GM21786 (cell line): ENCODE measurements around the gene APELA.

ENCODE experiments used
- ATAC-seq: cut with Tn5 transposase; IDR thresholded peaks from one replicate; pipeline ENCODE4 v1.9.1; 2021; ENCODE audit not compliant: unreplicated experiment

Gene APELA, protein sequence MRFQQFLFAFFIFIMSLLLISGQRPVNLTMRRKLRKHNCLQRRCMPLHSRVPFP

DNA sequence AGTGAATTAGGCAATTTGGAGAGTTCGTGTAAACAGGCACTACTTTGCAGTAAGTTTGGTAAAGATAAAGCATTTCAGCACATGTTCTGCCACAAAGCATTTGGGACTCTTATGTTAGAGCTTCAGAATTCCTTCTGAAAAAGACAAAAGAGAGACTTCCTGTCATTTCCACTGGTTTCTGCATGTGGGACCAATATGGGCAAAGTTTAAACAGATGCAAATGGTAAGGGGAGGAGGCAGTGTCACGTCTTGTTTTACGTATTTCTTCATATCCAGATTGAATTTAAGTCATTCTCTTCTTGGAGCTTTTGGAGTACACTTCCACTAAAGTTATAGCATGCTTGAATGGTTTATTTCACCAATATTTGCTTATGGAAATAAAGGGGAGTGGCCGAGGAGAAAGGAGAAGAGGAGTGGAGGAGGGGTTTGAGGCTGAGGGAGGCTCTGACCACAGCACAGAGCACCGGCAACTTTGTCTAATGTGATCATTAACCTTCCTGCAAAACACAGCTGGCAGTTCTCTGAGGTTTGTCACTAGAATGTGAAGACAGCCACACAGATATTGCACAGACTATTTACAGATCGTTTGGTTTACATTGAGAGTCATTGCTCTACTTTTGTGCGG lies at the start of gene APELA:
Gene APELA (plus strand): TSS at position 479 of the 625 bp plus-strand sequence. CDS start 154 bp downstream, outside the sequence.
- peak; percentile 99 for ATAC-seq

DNA sequence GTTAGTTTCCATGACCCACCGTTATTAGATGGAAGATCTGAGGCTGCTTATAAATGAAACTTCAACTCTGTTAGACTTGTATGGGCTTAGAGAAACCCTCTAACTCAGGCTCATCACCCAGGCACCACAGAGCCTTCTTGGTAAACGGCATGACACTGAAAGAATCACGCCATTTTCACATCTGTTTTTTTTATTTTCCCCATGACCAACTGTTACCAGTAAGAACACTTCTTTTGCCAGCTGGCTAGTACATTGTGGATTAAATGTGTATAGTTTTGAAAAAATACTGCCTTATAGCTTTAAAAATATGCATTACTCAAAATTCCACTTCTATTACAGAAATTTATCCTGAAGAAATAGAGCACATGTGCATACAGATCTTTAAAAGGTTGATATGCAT lies 48.0 kb upstream of the APELA start:
- ATAC-seq, result no peak

GRCh38 chr4:164846566-164846965 lies 30.4 kb upstream of the APELA start:
- no peak for ATAC-seq

DNA sequence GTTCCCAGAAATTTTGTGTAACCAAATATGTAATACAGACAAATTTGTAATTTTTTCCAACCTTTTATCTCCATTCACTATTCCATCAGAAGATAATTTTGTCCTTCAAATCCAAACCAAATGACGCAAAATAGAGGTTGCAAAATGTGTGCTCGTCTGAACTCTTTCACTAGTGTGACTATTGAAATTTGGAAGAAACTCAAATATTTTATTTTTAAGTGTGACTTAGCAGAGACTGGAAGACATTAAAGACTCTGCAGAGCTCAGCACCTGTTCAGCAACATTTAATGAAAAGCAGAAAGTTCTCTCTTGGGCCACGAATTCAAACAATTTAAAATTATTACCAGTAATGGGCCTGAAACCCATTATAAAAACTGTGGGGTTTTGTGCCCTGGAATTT lies 30.0 kb upstream of the APELA start:
- ATAC-seq, result no peak

- peak; percentile 83 for ATAC-seq
Observed at GRCh38 chr4:164847967-164848649, 28.9 kb upstream of the APELA start.

DNA sequence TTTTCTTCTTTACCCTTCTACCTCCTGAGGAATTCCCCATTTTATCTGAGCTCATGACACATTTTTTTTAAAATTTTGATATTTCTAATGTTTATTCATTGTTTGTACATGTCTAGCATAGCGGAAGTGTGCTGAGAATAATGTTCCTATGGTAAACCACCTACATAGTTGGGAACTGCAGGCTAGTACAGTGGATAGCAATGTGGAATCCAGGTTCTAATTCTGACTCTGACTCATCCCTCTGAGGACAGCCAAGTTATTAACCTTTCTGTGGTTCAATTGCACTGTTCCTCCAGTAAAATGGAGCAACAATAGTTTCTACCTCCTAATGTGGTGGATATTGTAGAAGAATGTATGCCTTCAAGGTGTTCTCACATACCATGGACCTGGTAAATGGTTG lies 20.6 kb upstream of the APELA start:
- ATAC-seq, result no peak

GRCh38 chr4:164866817-164867490 lies 10.0 kb upstream of the APELA start:
- ATAC-seq, result no peak

DNA sequence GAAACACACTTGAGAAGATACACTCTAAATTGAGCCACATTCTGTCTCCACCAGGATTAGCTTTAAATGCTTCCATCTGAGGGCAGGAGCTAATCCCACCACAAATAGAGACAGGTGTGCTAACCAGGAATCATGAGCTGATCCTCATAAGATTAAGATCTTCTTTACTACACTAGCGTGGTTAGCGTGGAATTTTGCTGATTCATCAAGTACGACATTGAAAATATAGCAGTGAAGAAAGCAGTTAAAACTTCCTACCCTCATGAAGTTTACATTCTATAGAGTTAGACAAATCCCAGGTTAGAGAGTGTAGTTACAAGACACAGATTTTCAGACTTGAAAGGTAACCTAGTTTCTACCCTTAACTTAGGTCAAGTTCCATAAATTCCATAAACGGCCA lies 5.3 kb upstream of the APELA start:
- no peak for ATAC-seq

- no peak for ATAC-seq
Observed at GRCh38 chr4:164872481-164872880, 4.5 kb upstream of the APELA start.

GRCh38 chr4:164874789-164875188 lies 2.2 kb upstream of the APELA start:
- no peak for ATAC-seq

DNA sequence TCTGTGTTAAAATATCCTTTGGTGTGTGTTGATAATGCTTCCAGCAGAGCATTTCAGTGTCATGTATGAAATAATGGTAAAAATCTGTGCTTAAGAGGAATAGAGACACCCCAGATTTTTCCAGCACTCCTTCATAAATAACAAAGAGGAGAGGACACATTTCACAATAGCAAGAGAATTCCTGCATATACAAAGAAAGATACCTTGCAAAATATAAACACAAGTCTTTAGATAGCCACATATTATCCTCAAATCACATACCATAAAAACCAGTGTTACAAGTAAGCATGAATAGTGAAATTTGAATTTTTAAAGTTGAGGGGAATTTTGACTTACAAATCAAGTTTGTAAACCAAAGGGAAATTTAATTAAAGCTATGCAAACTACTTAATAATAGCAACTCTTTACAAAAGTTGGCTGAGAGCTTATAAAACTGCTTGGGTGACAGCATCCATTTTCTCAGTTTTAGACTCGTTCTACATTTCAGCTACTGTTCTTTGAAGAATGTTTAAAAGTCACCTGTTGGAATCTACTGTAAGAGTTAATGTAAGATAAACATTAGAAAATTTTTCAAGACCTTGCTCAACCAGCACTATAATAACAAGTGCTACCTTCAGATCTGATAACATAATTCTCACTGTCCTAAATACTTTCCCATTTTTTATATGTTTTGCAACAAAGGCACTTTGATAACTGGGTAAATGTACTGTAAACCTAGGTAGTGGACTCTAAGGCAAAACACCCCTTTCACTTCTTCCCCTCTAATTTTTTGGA lies 3.7 kb downstream of the APELA start:
- no peak for ATAC-seq

GRCh38 chr4:164888096-164888715 lies 11.2 kb downstream of the APELA start:
- peak; percentile 38 for ATAC-seq

GRCh38 chr4:164890691-164891090 lies 13.7 kb downstream of the APELA start:
- no peak for ATAC-seq

DNA sequence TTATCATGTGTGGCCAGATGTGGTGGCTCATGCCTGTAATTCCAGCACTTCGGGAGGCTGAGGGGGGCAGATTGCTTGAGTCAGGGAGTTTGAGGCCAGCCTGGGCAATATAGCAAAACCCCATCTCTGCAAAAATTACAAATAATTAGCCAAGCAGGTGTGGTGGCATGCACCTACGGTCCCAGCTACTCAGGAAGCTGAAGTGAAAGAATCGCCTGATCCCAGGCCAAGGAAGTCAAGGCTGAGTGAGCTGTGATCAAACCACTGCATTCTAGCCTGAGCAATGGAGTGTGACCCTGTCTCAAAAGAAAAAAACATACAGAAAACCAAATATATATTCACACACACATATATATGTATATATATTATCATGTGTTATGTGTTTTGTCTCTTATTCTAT lies 15.0 kb downstream of the APELA start:
- peak; percentile 86 for ATAC-seq

DNA sequence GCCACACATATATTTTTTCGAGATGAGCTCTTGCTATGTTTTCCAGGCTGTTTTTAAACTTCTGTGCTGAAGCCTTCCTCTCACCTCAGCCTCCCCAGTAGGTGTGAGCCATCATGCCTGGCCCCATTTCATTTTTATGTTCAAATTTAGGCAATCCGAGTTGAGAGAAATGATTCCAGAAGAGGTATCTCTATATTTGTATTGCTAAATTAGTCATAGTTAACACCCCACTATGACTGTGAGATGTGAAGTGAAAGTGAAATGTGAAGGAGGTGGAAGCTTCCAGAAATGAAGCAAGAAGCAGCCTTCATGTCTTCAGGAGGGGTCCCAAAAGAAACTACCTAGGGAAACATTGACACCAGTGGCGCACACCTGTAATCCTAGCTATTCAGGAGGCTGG lies 17.7 kb downstream of the APELA start:
- ATAC-seq, result peak; percentile 69

DNA sequence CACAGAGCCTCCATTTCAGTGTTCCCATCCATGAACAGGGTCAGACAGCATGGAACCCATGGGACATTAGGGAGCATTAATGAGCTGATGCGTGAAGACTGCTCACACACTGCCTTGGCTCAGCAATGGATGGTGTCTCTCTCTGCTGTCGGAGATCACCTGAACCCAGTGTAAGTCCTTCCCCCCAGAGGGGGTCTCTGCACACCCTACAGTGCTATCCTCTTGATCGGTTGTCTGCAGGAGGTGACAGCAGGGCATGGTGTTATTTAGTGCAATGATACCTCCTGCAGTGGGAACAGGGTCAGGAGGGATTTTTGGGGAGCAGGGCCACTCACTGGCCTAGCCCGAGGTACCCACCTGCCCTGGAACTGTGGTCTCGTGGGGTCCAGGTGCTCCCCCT lies 25.6 kb downstream of the APELA start:
- ATAC-seq, result no peak

DNA sequence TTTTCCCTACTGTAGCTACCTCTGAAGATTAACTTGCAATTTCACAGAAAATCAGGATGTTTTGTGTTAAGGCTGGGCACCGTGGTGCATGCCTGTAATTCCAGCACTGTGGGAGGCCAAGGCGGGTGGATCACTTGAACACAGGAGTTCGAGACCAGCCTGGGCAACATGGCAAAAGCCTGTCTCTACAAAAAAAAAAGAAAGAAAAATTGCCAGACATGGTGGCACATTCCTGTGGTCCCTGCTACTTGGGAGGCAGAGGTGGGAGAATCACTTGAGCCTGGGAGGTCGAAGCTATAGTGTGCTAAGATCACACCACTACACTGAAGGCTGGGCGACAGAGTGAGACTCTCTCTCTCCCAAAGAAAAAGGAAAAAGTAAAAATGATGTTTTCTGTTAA lies 27.4 kb downstream of the APELA start:
- no peak for ATAC-seq

GRCh38 chr4:164904941-164905340 lies 28.0 kb downstream of the APELA start:
- no peak for ATAC-seq

DNA sequence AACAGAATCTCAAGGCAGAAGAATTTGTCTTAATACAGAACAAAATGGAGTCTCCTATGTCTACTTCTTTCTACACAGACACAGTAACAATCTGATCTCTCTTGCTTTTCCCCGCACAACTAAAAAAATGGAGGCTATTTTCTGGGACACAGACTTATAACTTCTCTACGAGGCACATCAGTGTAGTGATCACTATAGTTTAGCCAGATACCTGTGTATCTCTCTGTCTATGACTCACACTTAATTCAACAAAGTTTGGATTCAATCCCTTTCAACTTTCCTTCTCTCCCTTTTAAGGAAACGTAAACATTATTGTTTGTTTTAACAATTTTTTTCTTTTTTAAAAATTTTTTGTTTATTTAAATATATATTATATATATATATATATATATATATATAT lies 29.4 kb downstream of the APELA start:
- no peak for ATAC-seq

- ATAC-seq, result peak; percentile 82
Observed at GRCh38 chr4:164913506-164913905, 36.5 kb downstream of the APELA start.

DNA sequence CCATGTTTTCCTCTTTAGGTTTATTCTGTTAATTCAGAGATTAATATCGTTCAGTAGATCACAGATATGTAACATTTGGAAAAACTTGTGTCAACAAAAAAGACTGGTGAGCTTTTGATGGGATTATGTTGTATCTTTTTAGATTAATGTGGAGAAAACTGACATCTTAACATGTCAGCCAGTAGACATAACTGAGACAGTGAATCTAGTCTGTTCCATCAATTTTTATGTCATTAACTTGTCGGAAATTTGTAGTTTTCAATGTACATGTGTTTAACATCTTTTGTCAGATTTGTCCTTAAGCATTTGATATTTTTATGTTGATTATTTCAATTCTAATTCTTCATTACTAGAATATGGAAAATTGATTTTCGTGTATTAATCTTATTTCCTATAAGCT lies 42.0 kb downstream of the APELA start:
- no peak for ATAC-seq
